NAMALWA (cell line): ENCODE measurements around the gene GPRC5B.

Source experiments
- DNase-seq: peaks from one replicate; pipeline ENCODE4 v3.0.0-alpha.2; 2015; ENCODE audit warnings: low spot score

GPRC5B gene

GRCh38 chr16:19810817-19811731 is 73.6 kb downstream of the GPRC5B start:
- DNase-seq: no peak

DNA sequence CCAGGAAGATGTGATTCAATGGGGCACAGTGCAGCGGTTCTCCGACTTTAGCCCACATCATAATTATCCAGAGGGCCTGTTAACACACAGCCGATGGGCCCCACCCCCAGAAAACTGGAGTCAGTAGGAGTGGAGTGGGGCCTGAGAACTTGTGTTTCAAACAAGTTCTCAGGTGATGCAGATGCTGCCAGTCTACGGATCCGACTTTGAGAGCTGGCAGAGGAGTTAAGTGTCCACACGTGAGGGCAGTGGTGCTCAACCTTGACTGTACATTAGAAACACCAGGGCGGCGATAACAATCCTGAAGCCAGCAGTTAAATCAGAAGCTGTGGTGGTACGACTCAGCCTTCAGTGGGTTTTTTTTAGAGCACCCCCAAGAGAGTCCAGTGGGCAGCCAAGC is 75.0 kb downstream of the GPRC5B start:
- no peak for DNase-seq

GRCh38 chr16:19809121-19809635 is 75.5 kb downstream of the GPRC5B start:
- DNase-seq: no peak

DNA sequence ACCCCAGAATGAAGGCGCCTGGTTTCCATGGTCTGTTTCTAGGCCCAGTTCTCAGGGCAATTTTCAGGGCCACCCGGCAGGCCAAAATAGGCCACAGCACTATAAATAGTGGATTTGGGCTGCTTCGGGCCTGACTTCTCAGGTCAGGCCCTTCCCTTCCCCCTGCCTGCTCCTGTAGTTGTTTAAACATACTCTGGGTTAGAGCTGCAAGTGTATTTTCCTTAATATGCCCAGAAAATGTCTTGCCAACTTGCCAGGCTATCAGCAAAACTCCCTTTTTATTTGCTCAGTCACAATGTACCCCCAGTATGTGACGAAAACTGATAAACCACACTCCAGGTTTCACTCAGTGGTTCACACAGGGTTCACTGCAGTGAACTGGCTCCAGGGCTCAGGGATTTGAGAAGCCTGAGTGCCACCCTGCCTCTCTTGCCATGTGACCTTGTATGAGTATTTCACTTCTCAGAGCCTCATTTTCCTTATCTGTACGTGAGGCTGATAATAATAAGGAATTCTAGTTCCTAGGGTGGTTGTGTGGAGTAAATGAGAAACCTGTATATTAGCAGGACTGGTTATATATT is 76.5 kb downstream of the GPRC5B start:
- no peak for DNase-seq
